Left kidney (tissue), 2 donors: ENCODE data around the gene CHAF1B. TPM values are rescaled to one million over a fixed set of nuclear protein-coding genes. Genes with fewer than 3 reads are reported as not detected.

ENCODE experiments used
- DNase-seq: peaks from one replicate; pipeline ENCODE4 v3.0.0-alpha.2; 2013
- polyA plus RNA-seq: library from polyadenylated mRNA; unstranded; fragments of 120-200 nt; gene quantifications from one replicate; pipeline ENCODE4 v1.2.1, GENCODE V29; 2013; ENCODE audit not compliant: insufficient read length

CHAF1B gene
- polyA plus RNA-seq, 1 donor = 11.4 TPM

GRCh38 chr21:36425286-36425685, 40.1 kb downstream of the CHAF1B start:
- DNase-seq = no peak

GRCh38 chr21:36427502-36427901, 42.3 kb downstream of the CHAF1B start:
- DNase-seq = no peak

DNA sequence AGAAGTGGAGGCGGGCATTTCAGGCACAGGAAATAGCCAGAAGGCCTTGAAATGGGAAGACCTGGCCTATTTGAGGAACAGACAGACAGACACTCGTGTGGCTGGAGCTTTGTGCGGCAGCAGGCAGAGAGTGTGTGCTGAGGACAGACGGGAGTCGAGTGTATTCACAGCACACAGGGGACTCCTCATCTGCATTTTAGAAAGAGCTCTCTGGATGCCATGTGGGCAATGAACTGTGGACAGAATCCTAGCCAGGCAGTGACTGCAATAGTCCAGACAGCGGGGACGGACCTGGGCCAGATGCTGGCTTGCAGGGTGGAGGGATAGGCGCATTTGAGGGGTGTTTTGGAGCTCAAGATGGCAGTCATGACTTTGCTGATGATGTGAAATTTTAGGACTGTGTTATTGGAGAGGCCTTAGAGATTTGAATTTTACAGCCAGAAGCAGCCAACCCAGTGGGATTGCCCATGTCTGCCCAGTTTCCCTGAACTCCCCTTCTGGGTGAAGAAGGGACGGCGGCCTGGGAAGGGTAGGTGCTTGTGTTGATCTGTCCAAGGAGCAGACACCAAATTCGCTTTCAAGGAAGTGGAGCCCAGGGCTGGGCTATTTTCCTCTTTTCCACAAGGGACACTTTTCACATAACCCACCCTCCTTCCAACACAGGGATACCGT, 43.7 kb downstream of the CHAF1B start:
- DNase-seq = no peak

GRCh38 chr21:36429947-36430546, 44.9 kb downstream of the CHAF1B start:
- peak; percentile 66 for DNase-seq

GRCh38 chr21:36430841-36431240, 45.6 kb downstream of the CHAF1B start:
- DNase-seq = no peak

DNA sequence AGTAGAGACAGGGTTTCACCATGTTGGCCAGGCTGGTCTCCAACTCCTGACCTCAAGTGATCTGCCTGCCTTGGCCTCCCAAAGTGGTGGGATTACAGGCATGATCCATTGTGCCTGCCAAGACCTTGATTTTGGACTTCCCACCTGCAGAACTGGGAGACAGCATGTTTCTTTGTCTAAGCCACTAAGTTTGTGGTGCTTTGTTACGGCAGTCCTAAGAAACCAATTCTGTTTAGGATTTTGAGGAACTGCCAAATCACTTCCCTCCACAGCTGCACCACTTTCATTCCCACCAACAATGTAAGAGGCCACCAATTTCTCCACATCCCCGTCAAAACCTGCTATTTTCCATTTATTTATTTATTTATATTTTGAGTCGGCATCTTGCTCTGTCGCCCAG, 46.1 kb downstream of the CHAF1B start:
- DNase-seq = no peak

DNA sequence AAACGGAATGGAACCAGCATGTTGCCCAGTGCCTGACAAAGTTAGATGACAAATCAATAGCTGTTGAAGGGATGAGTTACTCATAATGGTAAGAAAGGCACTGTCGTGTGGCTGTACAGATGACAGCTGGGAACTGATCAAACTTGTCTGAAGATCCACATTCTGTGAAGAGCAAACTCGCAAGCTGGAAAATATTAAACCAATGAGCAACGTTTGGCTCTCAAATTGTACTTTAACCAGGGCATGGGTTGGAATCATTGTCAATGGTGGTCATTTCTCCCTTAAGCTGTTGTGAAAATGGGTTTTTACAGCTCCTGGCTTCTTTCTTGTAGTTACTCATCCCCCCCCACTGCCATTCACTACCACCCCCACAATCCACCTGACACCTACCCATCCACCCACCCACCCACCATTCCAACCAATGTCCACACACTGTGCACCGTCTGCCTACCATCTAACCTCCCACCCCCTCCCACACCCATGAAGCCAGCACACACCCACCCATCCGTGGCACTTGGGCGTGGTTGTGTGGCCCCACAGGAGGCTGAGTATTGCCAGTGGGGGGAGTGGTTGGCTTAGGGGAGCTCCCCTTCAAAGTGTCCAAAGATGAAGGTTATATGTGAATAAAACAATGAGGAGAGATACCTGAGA, 48.0 kb downstream of the CHAF1B start:
- DNase-seq = no peak

- DNase-seq = no peak
These were observed 49.0 kb downstream of the CHAF1B start for GRCh38 chr21:36434144-36434543.

DNA sequence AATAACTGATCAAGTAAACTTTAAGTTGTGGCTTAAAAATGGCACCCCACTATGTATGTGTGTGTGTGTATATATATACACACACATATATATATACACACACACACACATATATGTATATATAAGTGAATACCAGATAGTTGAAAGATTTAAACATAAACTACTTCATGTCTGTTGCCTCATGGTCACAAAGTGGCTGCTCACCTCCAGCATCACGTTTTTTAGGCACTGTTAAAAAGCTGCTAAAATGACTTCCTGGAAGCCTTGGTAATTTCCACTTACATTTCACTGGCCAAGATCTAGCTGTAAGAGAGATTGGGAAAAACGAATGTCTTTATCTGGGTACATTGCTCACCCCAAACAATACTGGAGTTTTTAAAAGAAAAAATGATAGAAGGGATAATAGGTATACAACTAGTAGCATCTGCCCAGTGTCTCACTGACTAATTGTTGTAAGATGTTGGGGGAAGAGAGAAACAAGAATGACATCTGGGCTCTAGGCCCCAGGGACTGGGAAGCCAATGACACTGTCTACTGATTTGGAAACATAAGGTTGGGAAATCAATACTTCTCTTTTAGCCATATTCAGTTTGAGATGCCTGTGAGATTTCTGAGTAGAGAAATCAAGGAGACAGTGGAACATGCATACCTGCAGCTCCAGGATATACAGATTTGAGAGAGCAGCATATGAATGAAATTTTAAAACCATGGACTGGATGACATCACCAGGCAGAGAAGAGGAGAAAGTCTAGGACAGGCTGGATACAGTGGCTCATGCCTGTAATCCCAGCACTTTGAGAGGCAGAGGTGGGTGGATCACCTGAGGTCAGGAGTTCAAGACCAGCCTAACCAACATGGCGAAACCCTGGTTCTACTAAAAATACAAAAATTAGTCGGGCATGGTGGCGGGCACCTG, 51.9 kb downstream of the CHAF1B start:
- DNase-seq = no peak

GRCh38 chr21:36437745-36438128, 52.5 kb downstream of the CHAF1B start:
- DNase-seq = no peak

DNA sequence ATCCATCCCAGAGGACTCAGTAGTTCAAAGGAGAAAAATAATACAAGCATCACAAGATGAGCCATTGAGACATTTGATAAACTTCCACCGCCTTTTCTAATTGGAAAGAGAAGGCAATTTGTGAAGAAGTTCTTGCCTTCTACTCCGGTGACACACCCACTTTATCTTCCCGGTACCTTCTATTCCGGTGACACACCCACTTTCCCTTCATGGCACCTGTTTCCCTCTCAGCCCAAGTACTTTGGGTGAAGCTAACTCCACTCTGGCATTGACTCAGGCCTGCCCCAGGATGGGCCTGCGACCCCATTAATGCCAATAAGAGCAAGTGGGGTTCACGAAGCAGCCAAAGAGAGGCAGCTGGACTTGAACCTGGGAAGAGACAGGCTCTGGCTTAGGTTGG, 56.5 kb downstream of the CHAF1B start:
- no peak for DNase-seq

- no peak for DNase-seq
These were observed 61.1 kb downstream of the CHAF1B start for GRCh38 chr21:36446301-36446700.

GRCh38 chr21:36450511-36450910, 65.3 kb downstream of the CHAF1B start:
- no peak for DNase-seq

- DNase-seq = no peak
These were observed 66.3 kb downstream of the CHAF1B start for GRCh38 chr21:36451506-36451905.

DNA sequence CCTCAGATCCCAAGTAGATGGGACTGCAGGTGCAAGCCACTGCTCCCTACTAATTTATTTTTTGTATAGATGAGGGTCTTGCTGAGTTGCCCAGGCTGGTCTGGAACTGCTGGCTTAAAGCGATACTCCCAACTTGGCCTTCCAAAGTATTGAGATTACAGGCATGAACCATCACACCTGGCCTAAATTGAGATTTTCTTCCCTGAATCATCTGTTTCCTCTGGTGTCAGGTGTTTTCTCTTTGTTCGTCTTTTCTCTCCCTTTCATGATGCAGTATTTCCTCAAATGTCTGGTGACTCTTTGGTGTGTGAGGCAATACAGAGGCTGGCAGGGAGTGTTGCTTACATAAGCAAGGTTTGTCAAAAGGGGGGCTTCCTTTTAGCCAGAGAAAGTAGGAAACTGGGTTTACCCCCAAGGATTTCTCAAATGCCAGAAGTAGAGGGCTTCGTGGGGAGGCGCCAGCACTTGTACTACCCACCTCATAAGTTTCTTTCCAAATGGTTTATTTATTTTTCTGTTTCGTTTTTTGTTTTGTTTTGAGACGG, 67.2 kb downstream of the CHAF1B start:
- DNase-seq = no peak

- peak; percentile 61 for DNase-seq
These were observed 68.9 kb downstream of the CHAF1B start for GRCh38 chr21:36454093-36454531.

DNA sequence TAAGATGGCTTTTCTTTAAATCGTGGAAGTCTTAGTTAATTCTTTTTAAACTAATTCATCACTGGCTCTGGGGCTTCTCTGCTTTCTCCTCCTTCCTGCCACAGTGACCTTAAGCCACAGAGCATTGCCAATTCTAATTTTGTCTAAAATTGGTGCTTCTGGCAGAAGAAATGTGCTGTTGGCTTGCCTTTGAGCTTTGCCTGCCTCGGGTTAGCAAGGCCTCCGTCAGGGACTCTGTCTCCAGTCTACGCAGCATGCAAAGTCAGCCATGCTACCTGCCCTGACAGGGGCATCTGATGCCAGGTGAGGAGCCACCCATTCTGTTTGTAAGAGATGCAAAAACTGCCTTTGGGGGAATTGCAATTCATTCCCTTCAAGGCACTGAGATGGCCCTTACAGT, 69.5 kb downstream of the CHAF1B start:
- DNase-seq = no peak

DNA sequence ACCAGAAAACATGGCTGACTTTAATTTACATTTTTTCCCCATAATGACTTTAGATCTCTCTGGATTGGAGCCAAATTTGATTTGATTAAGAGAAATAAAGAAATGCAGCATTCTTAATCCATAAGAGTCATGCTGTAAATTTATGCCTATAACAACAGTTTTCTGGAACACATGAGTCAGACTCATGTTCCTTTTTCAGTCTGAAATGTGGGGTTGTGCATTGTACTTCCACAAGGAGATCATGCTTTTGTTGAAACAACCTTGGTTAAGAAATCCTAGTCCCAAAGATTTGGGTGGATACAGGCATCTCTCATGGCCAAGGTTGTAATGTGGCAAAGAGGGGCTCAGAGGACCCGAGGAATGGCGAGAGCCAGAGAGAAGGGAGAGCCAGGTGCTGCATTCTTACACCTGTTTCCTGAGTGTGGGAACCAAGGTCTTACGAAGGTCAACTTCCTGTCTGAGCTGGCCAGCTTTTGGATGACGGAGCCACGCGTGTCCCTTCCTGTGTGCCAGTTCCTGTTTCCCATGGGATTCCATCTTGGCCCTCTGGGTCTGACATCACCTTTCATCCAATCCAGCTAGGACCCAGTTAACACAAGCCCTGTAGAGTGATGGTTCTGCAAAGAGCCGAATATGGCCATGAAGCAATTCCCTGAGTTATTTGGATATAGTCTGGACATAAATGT, 71.7 kb downstream of the CHAF1B start:
- DNase-seq = no peak

GRCh38 chr21:36459098-36459497, 73.9 kb downstream of the CHAF1B start:
- DNase-seq = no peak

DNA sequence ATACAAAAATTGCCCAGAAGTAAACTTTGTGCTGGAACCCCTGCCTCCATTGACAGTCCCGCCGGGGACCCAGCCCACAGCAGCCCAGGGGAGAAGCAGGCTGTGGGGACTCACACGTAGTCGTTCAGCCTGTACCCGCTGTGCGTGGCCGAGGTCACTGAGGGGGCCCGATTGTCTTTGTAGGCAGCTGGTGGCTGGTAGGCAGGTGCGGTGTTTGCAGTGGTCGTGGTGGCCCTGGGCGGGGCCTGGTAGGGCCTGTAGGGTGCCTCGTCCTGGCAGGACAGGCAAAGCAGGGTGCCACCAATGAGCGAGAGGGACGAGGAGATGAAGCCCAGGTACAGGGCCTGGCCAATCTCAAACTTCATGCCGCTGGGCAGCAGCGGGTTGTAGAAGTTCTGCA, 75.7 kb downstream of the CHAF1B start:
- no peak for DNase-seq

DNA sequence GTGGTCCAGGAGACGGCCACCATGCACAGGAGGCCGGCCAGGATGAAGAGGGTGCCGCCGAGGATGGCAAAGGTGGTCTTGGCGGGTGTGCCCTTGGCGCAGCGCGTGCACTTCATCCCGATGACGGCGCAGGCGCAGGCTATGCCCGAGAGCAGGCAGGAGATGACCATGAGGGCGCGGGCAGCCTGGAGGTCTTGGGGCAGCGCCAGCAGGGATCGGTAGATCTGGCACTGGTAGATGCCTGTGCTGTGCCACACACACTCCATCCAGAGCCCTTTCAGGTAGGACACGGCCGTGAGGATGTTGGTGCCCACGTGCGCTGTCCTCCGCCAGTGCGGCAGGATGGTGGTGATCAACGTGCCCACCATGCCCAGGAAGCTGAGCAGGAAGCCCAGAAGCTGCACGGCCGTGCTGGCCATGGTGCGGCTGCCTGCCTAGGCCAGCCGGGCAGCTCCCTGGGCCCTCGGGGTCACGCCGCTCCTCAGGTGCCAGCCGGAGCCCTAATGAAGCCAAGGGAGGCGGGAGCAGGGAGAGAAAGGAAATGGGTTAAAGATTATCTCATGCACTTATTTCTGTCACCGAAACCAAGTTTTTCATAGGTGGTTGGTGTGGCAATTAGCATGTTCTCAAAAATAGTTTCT, 76.2 kb downstream of the CHAF1B start:
- DNase-seq = no peak
